HG03469 (cell line): ENCODE measurements around the gene NEURL1.
"Not testable (repeated sequence)": the region's sequence is repeated elsewhere in the genome, so short reads cannot be mapped to it uniquely, and the experiment has no call there.

Source experiments
- ATAC-seq: cut with Tn5 transposase; IDR thresholded peaks from one replicate; pipeline ENCODE4 v1.9.1; 2021; ENCODE audit warnings: mild to moderate bottlenecking, moderate library complexity, moderate number of reproducible peaks; ENCODE audit not compliant: unreplicated experiment

NEURL1 gene

GRCh38 chr10:103602028-103602851 is 108.7 kb downstream of the NEURL1 start:
- no peak for ATAC-seq

- no peak for ATAC-seq
Observed at GRCh38 chr10:103602852-103603155, 109.3 kb downstream of the NEURL1 start.

- ATAC-seq: no peak
Observed at GRCh38 chr10:103603382-103603781, 109.9 kb downstream of the NEURL1 start.

- ATAC-seq: no peak
Observed at GRCh38 chr10:103605359-103606096, 112.0 kb downstream of the NEURL1 start.

DNA sequence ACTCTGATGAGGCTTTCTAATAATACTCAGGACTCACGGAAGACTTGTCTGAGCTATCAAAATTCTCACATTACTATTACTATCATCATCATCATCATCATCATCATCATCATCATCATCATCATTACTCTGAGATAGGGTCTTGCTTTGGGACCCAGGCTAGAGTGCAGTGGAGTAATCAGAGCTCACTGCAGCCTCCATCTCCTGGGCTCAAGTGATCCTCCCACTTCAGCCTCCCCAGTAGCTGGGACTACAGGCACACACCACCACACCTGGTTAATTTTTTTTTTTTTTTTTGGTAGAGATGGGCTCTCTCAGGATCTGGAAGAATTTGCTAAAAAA is 112.6 kb downstream of the NEURL1 start:
- ATAC-seq: not testable (repeated sequence)

DNA sequence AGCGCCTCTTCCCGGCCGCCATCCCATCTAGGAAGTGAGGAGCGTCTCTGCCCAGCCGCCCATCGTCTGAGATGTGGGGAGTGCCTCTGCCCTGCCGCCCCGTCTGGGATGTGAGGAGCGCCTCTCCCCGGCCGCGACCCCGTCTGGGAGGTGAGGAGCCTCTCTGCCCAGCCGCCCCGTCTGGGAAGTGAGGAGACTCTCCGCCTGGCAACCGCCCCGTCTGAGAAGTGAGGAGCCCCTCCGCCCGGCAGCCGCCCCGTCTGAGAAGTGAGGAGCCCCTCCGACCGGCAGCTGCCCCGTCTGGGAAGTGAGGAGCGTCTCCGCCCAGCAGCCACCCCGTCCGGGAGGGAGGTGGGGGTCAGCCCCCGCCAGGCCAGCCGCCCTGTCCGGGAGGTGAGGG is 113.5 kb downstream of the NEURL1 start:
- ATAC-seq: not testable (repeated sequence)

DNA sequence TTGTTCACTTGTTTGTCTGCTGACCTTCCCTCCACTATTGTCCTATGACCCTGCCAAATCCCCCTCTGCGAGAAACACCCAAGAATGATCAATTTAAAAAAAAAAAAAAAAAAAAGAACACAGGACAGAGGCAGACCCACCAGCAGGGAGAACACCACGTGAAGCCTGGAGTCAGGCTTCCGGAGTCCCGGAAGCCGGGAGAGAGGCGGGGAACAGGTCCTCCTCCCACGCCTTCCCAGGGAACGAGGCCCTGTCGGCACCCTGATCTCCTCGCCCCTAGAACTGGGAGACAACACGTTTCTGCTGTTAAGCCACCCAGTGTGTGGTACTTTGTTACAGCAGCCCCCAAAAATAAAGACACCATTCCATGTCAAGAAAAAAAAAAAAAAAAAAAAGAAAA is 114.6 kb downstream of the NEURL1 start:
- ATAC-seq: not testable (repeated sequence)

DNA sequence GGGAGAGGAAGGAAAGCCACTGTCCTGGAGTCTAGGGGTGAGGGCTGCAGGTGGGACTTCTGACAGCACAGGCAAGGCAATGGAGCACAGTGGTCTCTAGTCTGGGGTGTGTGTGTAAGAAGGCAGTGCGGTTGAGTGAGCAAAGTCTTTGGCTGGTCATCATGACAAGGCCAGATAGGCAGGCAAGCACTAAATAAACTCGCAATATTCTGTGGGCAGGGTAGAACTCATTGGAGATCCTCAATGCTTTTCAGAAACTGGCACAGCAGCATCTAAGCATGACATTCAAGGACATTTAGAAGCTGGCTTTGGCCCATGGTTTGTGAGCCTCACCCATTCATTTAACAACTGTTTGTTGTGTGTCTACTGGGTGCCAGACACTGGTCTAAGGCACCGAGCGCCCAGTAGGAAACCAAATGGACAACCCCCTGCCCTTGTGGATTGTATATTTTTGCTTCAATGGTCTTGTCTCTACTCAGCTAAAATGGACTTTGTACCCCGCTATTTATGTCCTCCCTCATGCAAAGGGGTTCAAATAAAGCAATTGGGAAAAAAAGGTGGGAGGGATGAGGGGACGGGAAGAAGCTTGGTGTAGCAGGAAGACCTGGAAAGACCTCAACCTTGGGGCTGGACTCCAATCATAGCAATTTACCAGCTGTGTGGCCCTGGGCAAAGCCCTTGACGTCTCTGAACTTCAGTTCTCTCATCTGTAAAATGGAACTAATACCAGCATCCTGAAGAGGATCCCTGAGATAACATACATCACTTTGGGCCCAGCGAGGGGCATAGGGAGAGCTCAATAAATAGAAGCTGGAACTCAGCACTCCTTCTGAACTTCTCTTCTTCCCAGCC is 116.0 kb downstream of the NEURL1 start:
- no peak for ATAC-seq

DNA sequence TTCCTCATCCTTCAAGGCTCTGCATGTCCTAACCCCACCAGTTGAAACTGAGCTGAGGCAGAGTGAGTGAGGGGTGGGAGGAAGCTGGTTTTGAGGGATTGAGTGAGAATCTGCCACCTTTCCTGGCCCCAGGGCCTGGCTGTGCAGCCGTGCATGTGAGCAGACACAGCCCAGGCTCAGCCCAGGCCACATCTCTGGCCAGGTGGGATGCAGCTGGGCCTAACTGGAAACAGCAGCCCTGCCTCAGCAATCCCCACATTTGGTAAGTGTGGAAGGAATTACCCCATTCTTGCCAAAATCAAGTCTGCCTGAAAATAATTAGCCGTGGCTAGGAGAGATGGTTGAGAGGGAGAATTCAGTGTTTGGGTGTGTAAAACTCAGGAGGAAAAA is 116.6 kb downstream of the NEURL1 start:
- no peak for ATAC-seq

DNA sequence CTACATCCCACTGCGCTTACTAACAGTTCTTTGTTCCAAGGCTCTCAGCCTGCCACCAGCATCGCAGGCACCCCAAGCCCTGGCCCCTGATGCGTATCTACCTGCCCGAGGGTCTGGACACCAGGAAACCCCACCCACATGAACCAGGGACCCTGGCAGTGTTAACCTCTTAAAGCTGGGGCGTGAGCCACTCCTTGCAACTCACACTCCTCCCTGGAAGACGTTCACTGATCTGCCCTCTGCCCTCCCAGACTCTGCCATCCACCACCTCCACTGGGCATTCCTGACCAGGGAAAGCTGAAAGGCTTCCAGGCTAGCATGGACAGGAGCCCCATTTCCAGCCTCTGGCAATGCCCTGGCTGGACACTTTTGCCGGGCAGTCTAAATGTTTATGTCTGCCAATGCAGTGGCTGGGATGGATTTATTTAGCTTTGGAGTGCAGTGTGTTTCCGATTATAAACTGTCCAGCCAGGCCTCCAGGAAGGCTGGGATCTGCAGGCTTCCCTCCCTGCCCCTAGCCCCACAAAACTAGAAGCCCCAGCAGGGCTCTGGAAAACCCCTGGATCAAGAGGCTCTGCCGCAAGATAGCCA is 117.5 kb downstream of the NEURL1 start:
- ATAC-seq: no peak

DNA sequence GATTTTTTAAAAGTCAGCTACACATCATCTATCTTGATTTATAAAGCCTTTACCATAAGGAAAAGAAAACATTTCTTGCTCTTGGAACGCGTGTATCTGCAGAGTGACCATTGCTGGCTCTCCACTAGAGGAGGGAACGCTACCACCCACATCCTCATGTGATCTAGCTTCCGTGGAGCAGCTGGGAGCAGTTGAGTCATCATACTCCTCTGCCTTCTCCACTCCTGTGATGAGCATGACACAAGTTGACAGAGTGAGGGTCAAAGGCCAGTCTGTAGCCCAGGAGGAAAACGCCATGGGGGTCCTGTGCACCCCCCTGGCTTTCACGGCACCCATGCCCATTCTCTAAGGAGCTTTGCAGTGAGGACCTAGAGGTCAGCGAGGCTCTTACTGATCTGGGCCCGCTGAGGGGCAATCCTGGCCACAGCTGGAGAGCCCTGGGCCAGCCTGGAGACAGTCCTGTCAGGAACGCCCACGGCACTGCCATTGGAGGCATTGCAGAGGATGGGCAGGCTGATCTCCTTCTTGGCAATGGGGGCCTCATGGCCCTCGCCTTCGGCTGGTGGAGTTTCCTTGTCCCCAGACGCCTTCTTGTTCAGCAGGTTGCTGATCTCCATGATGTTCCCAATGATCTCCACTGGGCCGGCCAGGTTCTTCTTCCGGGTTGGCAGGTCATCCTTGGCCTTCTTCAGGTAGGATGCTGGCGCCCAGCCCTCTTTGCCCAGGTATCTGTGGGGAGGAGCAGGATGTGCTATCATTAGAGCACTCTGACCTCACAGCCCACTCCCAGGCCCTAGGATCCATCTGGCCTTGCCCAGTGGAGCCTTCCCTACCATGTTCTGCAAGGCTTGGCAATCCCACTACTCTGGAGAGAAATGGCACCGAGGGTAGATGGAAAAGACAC is 119.2 kb downstream of the NEURL1 start:
- no peak for ATAC-seq

DNA sequence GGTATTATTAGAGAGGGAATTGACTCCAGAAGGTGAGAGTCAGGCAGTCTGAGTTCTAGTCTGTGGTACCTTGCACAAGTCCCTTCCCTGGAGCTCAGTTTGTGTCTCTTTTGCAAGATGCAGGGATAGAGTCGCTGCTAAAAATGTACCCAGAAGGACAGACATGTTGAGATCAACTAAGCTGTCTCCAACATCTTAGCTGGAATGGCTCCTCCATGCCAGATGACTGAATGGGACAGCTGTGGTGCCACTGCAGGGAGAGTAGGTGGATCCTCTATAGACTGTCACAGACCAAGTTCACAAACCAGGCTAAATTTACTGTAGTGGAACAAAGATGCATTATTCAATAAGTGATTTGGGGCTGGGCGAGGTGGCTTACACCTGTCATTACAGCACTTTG is 120.1 kb downstream of the NEURL1 start:
- no peak for ATAC-seq

DNA sequence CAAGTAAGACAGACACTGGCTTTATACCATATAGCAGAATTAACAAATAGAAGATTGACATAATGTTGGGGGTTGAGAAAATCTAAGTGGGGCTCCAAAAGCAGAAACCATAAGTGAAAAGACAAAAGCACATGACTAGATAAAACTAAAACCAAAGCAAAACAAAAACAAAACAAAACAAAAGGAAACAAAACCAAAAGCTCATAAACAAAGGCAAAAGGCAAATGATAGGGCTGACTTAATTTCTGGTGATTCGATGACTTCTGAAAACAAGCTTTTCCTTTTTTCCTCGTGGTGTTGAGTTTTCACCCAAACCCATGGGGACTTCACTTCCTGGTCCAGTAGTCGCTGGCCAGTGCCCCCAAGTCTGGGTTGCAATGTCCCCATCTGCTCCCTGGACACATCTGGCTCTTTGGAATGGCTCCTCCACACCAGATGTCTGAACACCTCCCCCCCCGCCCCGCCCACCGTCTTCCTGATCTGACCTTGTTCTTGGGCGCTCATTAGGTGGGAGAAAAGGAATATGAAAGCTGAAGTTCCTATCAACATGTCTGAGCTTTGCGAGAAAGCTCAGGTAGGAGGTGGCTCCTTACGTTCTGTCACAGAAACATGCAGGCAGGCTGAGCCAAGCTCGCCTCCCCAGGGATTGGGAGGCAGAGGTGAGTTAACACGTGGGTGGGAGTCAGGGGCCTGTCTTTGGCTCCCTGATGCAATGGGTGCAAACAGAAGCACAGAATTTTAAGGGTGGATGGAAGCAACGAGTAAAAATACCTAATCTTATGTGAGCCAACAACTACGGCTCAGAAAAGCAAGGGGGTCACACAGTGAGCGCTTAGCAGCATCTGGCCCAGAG is 121.0 kb downstream of the NEURL1 start:
- no peak for ATAC-seq

DNA sequence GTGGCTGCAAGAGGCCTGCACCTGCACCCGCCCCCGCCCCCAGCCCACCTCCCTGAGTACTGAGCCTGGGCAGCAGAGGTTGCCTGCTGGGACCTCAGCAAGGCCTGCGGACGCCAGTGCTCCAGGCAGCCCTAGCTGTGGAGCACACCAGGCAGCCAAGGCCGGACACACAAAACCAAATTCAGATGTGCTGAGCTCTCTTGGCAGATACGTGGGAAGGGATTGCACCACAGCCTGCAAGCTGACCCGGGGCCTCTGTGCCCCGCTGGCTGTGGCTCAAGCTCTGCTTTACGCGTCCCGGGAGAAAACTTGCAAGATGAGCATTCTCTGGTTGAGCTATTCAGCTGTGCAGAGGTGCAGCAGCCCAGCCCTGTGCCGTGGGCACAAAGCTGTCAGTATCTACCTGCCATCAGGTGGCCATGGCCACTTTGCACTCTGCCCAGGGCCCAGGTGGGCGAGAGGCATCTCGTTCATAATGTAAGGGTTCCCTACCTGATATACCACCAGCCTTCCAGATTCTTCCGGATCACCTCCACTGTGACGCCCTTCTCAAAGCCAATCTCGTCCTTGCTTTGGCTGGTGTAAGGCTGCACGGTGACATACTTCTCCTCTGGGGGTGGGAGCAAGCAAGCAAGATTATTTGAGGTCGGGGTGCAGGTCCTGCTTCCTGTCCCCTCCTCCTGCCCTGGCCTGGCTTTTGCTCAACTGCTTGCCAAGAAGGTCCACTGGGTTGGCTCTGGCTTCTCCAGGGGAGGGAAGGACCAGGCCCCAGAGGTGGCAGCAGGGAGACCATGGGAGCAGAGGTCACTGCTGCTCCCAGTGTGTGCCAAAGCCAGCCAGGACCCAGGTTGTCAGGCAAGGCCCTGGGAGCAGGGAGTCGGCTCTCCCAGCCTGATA is 123.4 kb downstream of the NEURL1 start:
- no peak for ATAC-seq

DNA sequence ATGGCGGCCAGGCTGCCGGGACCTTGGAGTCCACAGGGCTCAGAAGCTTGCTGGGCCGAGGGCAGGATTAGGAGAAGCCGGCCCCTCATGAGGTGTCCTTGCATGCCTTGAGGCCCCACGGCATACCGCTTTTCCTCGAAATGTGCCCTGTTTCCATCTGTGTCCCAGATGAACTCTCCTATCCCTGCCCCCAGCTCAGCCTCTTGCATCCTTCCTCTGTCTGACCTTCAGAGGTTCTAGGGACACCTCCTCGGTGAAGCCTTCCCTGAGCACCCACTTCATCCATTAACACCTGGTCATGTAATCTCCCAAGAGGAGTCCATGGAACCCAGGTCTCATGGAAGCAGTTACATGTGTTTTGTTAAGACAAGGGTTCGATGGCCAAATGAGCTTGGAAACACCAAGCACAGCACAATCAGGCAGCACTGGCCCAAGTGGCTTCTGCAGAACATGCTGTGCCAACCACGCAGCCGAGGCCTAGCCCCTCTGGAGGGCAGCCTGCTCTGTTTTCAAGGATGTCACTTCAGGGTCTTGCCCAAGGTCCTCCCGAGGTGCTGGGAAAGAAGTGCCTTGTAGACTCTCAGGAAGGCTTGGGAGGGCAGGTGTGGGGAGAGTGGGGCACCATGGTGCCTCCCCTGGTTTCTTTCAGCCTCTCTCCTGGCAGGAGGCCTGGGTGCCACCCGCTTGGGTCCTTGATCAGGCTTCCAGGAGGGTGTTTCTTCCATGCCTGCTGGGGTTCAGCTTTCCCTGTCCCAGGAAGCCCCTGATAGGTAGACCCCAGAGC is 124.3 kb downstream of the NEURL1 start:
- ATAC-seq: no peak

GRCh38 chr10:103618575-103619423 is 125.3 kb downstream of the NEURL1 start:
- no peak for ATAC-seq
